HCT116 (cell line): Measurements from ENCODE around the gene CCL7. TPM values are rescaled to one million over a fixed set of nuclear protein-coding genes. Genes with fewer than 3 reads are reported as not detected.

Source experiments
- ATAC-seq: fragments of 200-7000 bp; cut with Tn5 transposase; 2 replicates; pipeline ENCODE4 v1.9.1; 2020; ENCODE audit warnings: mild to moderate bottlenecking, moderate library complexity
- BruUV-seq: library from RNA; stranded (reverse); fragments of 400-500 nt; replicated peaks from 2 replicates; lab custom pipeline; 2021; lab: Mats Ljungman, UMichigan
- CTCF ChIA-PET: fragments of 300-600 bp; sonication (Branson Sonifier 250); formaldehyde crosslinking; loops from one replicate; lab custom pipeline; 2021; ENCODE audit warnings: antibody characterized with exemption; lab: Charles Lee
- POLR2A ChIA-PET: fragments of 300-600, 350-600 bp; sonication (Branson Sonifier 250); formaldehyde crosslinking; loops from one replicate; lab custom pipeline; 2021; ENCODE audit warnings: antibody characterized with exemption; lab: Charles Lee
- RAD21 ChIA-PET, 2 experiments: fragments of 300-600 bp; sonication (Branson Sonifier 250); formaldehyde crosslinking; loops; one replicate each; lab custom pipeline; 2023; ENCODE audit warnings: low total read pairs in 2 of 2; ENCODE audit not compliant: uncharacterized antibody in 2 of 2, unreplicated experiment in 2 of 2, low non-redundant PET in 1 of 2; lab: Charles Lee
- DNase-seq: peaks from one replicate; pipeline ENCODE4 v3.0.0-alpha.2; 2010; ENCODE audit warnings: low read depth, low spot score
- H2AFZ ChIP-seq: fragments of 200-600 bp; shearing (Covaris generic), sonication (generic); 2 replicates; pipeline ENCODE4 v1.6.1; 2017; ENCODE audit warnings: low read depth, mixed run types, mixed read lengths, antibody characterized with exemption, low read length; ENCODE audit not compliant: poor library complexity, severe bottlenecking
- H3K27ac ChIP-seq: 2 replicates; pipeline ENCODE4 v1.5.1; 2012; ENCODE audit warnings: low read depth, low read length
- H3K27me3 ChIP-seq: fragments of 200-600 bp; sonication (generic); 2 replicates; pipeline ENCODE4 v1.6.1; 2016; ENCODE audit warnings: mixed run types, low read length, mixed read lengths; ENCODE audit not compliant: insufficient read depth
- H3K36me3 ChIP-seq, 2 experiments: fragments of 200-500 bp in 1 of 2; fragments of 200-600 bp in 1 of 2; sonication (Bioruptor generic) in 1 of 2; sonication (generic) in 1 of 2; 2 replicates each; pipeline versions ENCODE4 v1.5.1 to v1.6.1; 2014 to 2016; ENCODE audit warnings: low read length in 2 of 2, inconsistent platforms in 1 of 2, mixed read lengths in 1 of 2, mixed run types in 1 of 2; ENCODE audit not compliant: insufficient read depth in 2 of 2, control insufficient read depth in 1 of 2
- H3K4me1 ChIP-seq, 2 experiments: fragments of 200-600 bp in 1 of 2; sonication (generic) in 1 of 2; 2 replicates each; pipeline versions ENCODE4 v1.5.1 to v1.6.1; 2012 to 2017; ENCODE audit warnings: low read length in 2 of 2, inconsistent platforms in 1 of 2, mild to moderate bottlenecking in 1 of 2, mixed read lengths in 1 of 2, mixed run types in 1 of 2, moderate library complexity in 1 of 2; ENCODE audit not compliant: insufficient read depth in 2 of 2, control insufficient read depth in 1 of 2
- H3K4me2 ChIP-seq: fragments of 200-600 bp; sonication (generic); 2 replicates; pipeline ENCODE4 v1.6.1; 2017; ENCODE audit warnings: mixed run types, low read length, mixed read lengths
- H3K4me3 ChIP-seq, 2 experiments: fragments of 200-600 bp in 1 of 2; sonication (generic) in 1 of 2; replicated peaks in 1 of 2; 2 replicates each; pipeline ENCODE4 v1.5.1; 2011 to 2016; ENCODE audit warnings: low read length in 2 of 2, control low read depth in 1 of 2, low read depth in 1 of 2, mild to moderate bottlenecking in 1 of 2, mixed read lengths in 1 of 2, mixed run types in 1 of 2
- H3K79me2 ChIP-seq: fragments of 200-600 bp; sonication (generic); 2 replicates; pipeline ENCODE4 v1.6.1; 2017; ENCODE audit warnings: mild to moderate bottlenecking, mixed run types, low read length, moderate library complexity, mixed read lengths; ENCODE audit not compliant: insufficient read depth
- H3K9ac ChIP-seq: fragments of 200-600 bp; sonication (generic); 2 replicates; pipeline ENCODE4 v1.6.1; 2016; ENCODE audit warnings: low read length, mixed read lengths
- H3K9me2 ChIP-seq: fragments of 200-600 bp; sonication (generic), shearing (Covaris generic); 2 replicates; pipeline ENCODE4 v1.6.1; 2017; ENCODE audit warnings: mixed run types, mild to moderate bottlenecking, moderate library complexity; ENCODE audit not compliant: insufficient read depth
- H3K9me3 ChIP-seq, 2 experiments: fragments of 200-500 bp in 1 of 2; fragments of 200-600 bp in 1 of 2; sonication (Bioruptor generic) in 1 of 2; sonication (generic) in 1 of 2; 2 replicates each; pipeline ENCODE4 v1.6.1; 2014 to 2017; ENCODE audit warnings: low read length in 2 of 2, mixed read lengths in 2 of 2, inconsistent platforms in 1 of 2, low read depth in 1 of 2, mild to moderate bottlenecking in 1 of 2, mixed run types in 1 of 2, moderate library complexity in 1 of 2; ENCODE audit not compliant: control insufficient read depth in 1 of 2, insufficient read depth in 1 of 2
- H4K20me1 ChIP-seq: fragments of 200-600 bp; sonication (generic), shearing (Covaris generic); 2 replicates; pipeline ENCODE4 v1.6.1; 2017; ENCODE audit warnings: mixed run types, mild to moderate bottlenecking, moderate library complexity; ENCODE audit not compliant: insufficient read depth
- CBX3 ChIP-seq: IDR thresholded peaks from 2 replicates; pipeline ENCODE4 v1.6.1; 2012; ENCODE audit warnings: low read depth
- CEBPB ChIP-seq: IDR thresholded peaks from 2 replicates; pipeline ENCODE4 v1.6.1; 2012; ENCODE audit warnings: low read depth
- CTCF ChIP-seq, 3 experiments: fragments of 200-600 bp in 1 of 3; sonication (generic) in 1 of 3; IDR thresholded peaks in 2 of 3; conservative IDR thresholded peaks in 1 of 3; 2 replicates each; pipeline ENCODE4 v1.5.1; 2012 to 2017; ENCODE audit warnings: low read depth in 2 of 3, low read length in 2 of 3, antibody characterized with exemption in 1 of 3, borderline replicate concordance in 1 of 3, control low read depth in 1 of 3, mild to moderate bottlenecking in 1 of 3, mixed read lengths in 1 of 3, mixed run types in 1 of 3, moderate library complexity in 1 of 3; ENCODE audit not compliant: insufficient read depth in 1 of 3
- EGR1 ChIP-seq: IDR thresholded peaks from 2 replicates; pipeline ENCODE4 v1.6.1; 2012; ENCODE audit warnings: low read depth
- ELF1 ChIP-seq: IDR thresholded peaks from 2 replicates; pipeline ENCODE4 v1.6.1; 2012; ENCODE audit warnings: low read depth, borderline replicate concordance
- EZH2phosphoT487 ChIP-seq: fragments of 200-600 bp; IDR thresholded peaks from 2 replicates; pipeline ENCODE4 v1.6.1; 2018; ENCODE audit warnings: antibody characterized with exemption, borderline replicate concordance
- FOSL1 ChIP-seq: IDR thresholded peaks from 2 replicates; pipeline ENCODE4 v1.6.1; 2012; ENCODE audit warnings: low read depth
- MAX ChIP-seq: IDR thresholded peaks from 2 replicates; pipeline ENCODE4 v1.6.1; 2012
- POLR2A ChIP-seq: IDR thresholded peaks from 2 replicates; pipeline ENCODE4 v1.7.0; 2011; ENCODE audit warnings: borderline replicate concordance; ENCODE audit not compliant: insufficient read depth, insufficient read length; ENCODE audit errors: extremely low read depth
- RAD21 ChIP-seq: IDR thresholded peaks from 2 replicates; pipeline ENCODE4 v1.6.1; 2012; ENCODE audit warnings: low read depth, mild to moderate bottlenecking
- REST ChIP-seq: IDR thresholded peaks from 2 replicates; pipeline ENCODE4 v1.6.1; 2012; ENCODE audit warnings: low read depth
- SIN3A ChIP-seq: IDR thresholded peaks from 2 replicates; pipeline ENCODE4 v1.6.1; 2012; ENCODE audit warnings: low read depth
- SP1 ChIP-seq: IDR thresholded peaks from 2 replicates; pipeline ENCODE4 v1.6.1; 2012; ENCODE audit warnings: low read depth
- SRF ChIP-seq: IDR thresholded peaks from 2 replicates; pipeline ENCODE4 v1.6.1; 2012; ENCODE audit warnings: low read depth
- TCF7L2 ChIP-seq: IDR thresholded peaks from 2 replicates; pipeline ENCODE4 v1.7.0; 2011; ENCODE audit warnings: borderline replicate concordance, inconsistent platforms; ENCODE audit not compliant: insufficient read depth, insufficient read length; ENCODE audit errors: extremely low read depth
- YY1 ChIP-seq: IDR thresholded peaks from 2 replicates; pipeline ENCODE4 v1.6.1; 2011; ENCODE audit warnings: low read length, low read depth, moderate library complexity, mild to moderate bottlenecking; ENCODE audit not compliant: insufficient replicate concordance; ENCODE audit errors: extremely low read depth
- ZBTB33 ChIP-seq: IDR thresholded peaks from 2 replicates; pipeline ENCODE4 v1.6.1; 2011; ENCODE audit warnings: mild to moderate bottlenecking, low read length, moderate library complexity; ENCODE audit not compliant: insufficient replicate concordance; ENCODE audit errors: extremely low read depth
- ZFX ChIP-seq: fragments of 450-650 bp; IDR thresholded peaks from 2 replicates; pipeline ENCODE4 v1.6.1; 2017
- intact Hi-C: fragments of 100-400 bp; cut with micrococcal nuclease; formaldehyde crosslinking; loops from 2 replicates; pipeline ENCODE4 v1.10.0; 2022
- total RNA-seq: library from RNA; stranded (reverse); gene quantifications from one replicate; pipeline ENCODE4 v1.2.1, GENCODE V29; 2021; ENCODE audit not compliant: unreplicated experiment

Gene CCL7
- total RNA-seq, 1 experiment from 2014 or later: not detected

GRCh38 chr17:34252444-34253138 lies 17.4 kb upstream of the CCL7 start (continued):
- TF ChIP-seq TCF7L2: no peak
- no peak for TF ChIP-seq CBX3
- no peak for TF ChIP-seq ZFX
- no peak for TF ChIP-seq YY1
- TF ChIP-seq MAX: no peak
- no peak for TF ChIP-seq EGR1
- no peak for TF ChIP-seq POLR2A
- TF ChIP-seq FOSL1: no peak
- TF ChIP-seq ELF1: no peak
- TF ChIP-seq SIN3A: no peak

GRCh38 chr17:34253139-34253525 lies 16.9 kb upstream of the CCL7 start:
- Histone ChIP-seq H3K4me3 (no peak overlapping the region), H3K9ac (no peak overlapping the region), H3K9me2 (no peaks in the 10 kb centered on the region), H3K9me3 (no peaks in the 10 kb centered on the region), H3K27ac (no peak overlapping the region), H3K79me2 (no peaks in the 10 kb centered on the region), H4K20me1 (no peaks in the 10 kb centered on the region), H3K4me2 (no peak overlapping the region), H3K27me3 (no peaks in the 10 kb centered on the region; the same call in 1 of the 2 replicates), H3K4me1 (no peaks in the 10 kb centered on the region), H2AFZ (no peak overlapping the region), H3K36me3 (no peaks in the 10 kb centered on the region)
- CTCF ChIA-PET: no interaction called here
- ATAC-seq (no peak), DNase-seq (no peak)
- POLR2A ChIA-PET: no interaction called here
- RAD21 ChIA-PET: no interaction called here
- BruUV-seq: no TSS peak
- intact Hi-C loops: no loop called here
- no peak for TF ChIP-seq EGR1
- no peak for TF ChIP-seq ELF1
- no peak for TF ChIP-seq SP1
- TF ChIP-seq SRF: no peak
- no peak for TF ChIP-seq CEBPB
- TF ChIP-seq EZH2phosphoT487: no peak
- no peak for TF ChIP-seq POLR2A
- TF ChIP-seq ZFX: no peak
- no peak for TF ChIP-seq CTCF (IDR thresholded peaks at IDR 0.05 in 2 of 3, conservative IDR thresholded peaks at IDR 0.05 in 1 of 3; ENCODE audit: borderline replicate concordance in 1 of 3, insufficient read depth in 1 of 3, low read depth in 2 of 3, low read length in 2 of 3)
- TF ChIP-seq ZBTB33: no peak
- no peak for TF ChIP-seq TCF7L2
- no peak for TF ChIP-seq REST
- no peak for TF ChIP-seq SIN3A
- TF ChIP-seq RAD21: no peak
